Stimulated activated CD8-positive, alpha-beta memory T cell treated with anti-CD3 and anti-CD28 coated beads, Interleukin-7, amount 100 ng/mL, for 24 hours (primary cell): Measurements from ENCODE around the gene ING4.

ENCODE experiments used
- DNase-seq: peaks from one replicate; pipeline ENCODE4 v3.0.0-alpha.2; 2020; ENCODE audit warnings: low read depth

Gene ING4

GRCh38 chr12:6606331-6607131 lies 56.4 kb downstream of the ING4 start:
- no peak for DNase-seq

DNA sequence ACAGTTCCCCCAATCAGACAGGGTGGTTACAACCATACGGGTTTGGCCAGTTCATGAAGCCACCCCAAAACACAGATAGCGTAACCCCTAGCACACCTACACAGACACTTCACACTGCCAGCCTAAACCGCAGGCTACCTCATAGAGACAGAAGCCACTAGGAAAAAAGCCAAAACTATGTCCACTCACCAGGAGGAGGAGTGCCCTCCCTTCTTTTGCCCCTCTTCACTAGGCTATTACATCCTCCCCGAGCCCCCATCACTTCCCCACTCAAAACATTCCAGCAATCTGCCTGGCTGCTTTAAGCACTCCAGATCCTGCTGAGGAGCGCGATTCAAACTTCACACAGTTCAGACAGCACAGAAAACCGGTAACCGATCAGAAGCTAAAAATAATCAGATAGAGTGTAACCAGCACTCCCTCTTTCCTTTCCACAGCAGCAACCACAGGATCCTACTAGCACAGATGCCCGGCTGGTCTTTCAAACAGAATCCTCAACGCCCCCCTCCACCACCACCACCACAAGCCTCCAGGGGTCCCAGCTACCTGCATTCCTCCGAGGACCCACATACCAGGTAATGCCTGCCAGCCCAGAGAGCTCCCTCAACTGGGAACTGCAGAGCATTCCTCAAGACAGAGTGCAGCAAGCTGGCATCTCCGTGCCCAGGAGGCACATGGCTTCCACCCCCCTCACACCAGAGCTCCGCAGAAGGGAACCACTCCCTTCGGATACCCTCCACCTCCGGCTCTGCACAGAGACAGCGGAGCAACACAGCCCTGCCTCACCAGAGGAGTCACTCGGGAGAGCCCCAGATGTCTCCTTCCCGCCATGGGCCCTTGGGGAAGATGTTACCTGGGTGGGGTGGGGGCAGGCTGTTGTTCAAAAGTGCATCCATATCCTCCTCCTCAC lies 57.2 kb downstream of the ING4 start:
- no peak for DNase-seq

GRCh38 chr12:6604259-6605029 lies 58.5 kb downstream of the ING4 start:
- no peak for DNase-seq

DNA sequence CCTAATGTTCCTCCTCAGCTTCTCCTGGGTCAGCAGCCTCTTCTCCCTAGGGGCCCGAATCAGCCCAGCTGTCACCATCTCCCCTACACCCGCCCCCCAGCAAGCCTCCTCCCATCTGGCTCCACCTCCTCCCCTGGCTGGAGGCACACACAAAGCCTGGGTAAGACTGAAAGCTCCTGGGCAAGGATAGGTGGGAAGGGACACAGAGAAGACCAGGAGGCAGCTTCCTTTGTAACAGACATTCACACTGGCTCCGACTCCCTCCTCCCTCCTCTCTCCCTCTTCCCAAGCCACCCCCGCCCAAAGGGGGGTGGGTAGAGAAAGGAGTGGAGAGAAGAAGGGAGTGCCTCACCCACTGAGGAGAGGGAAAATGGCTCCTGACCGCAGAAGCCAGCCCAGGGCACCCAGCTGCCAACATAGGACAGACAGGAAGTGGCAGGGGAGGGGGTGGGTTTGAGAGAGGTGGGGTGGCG lies 59.8 kb downstream of the ING4 start:
- DNase-seq = no peak

- no peak for DNase-seq
Observed at GRCh38 chr12:6602526-6602925, 60.4 kb downstream of the ING4 start.
